Ovary (tissue), 3 donors: ENCODE results near the gene MAN1C1.

Experiments used
- CTCF ChIP-seq, 3 donors: fragments of 450-650 bp in 2 of 3; fragments of 200-600 bp in 1 of 3; IDR thresholded peaks; one replicate each; pipeline versions ENCODE4 v1.5.1 to v1.8.0; 2016 to 2022; ENCODE audit warnings: antibody characterized with exemption in 3 of 3, mild to moderate bottlenecking in 1 of 3
- POLR2A ChIP-seq: fragments of 450-650 bp; IDR thresholded peaks from one replicate; pipeline ENCODE4 v1.6.1; 2017; ENCODE audit warnings: antibody characterized with exemption, mild to moderate bottlenecking, moderate library complexity
- donor health status: DM: no; HTN: no; CAD: no.

GRCh38 chr1:25674807-25675084, 58.2 kb downstream of the MAN1C1 start:
- TF ChIP-seq CTCF (IDR thresholded peaks at IDR 0.05) (no peak), POLR2A (no peak)
